Panc1 (cell line): ENCODE results near the gene KTI12. TPM values are rescaled to one million over a fixed set of nuclear protein-coding genes. Genes with fewer than 3 reads are reported as not detected.

ENCODE experiments used
- ATAC-seq: fragments of 200-7000 bp; cut with Tn5 transposase; 2 replicates; pipeline ENCODE4 v1.9.1; 2020; ENCODE audit warnings: mild to moderate bottlenecking, moderate library complexity
- BruUV-seq: library from RNA; stranded (reverse); fragments of 400-500 nt; replicated peaks from 2 replicates; lab custom pipeline; 2021; lab: Mats Ljungman, UMichigan
- CTCF ChIA-PET: fragments of 300-600 bp; sonication (Branson Sonifier 250); formaldehyde crosslinking; loops from one replicate; lab custom pipeline; 2022; ENCODE audit warnings: antibody characterized with exemption; lab: Charles Lee
- POLR2A ChIA-PET: fragments of 300-600 bp; sonication (Branson Sonifier 250); formaldehyde crosslinking; loops from one replicate; lab custom pipeline; 2022; ENCODE audit warnings: antibody characterized with exemption; lab: Charles Lee
- DNase-seq: peaks from one replicate; pipeline ENCODE4 v3.0.0-alpha.2; 2010; ENCODE audit warnings: low read depth, low spot score
- H3K27ac ChIP-seq: 2 replicates; pipeline ENCODE4 v1.5.1; 2011; ENCODE audit warnings: mild to moderate bottlenecking, low read length, inconsistent platforms
- H3K27me3 ChIP-seq: fragments of 200-500 bp; sonication (Bioruptor generic); 2 replicates; pipeline ENCODE4 v1.6.0; 2014; ENCODE audit warnings: low read length, inconsistent platforms; ENCODE audit not compliant: control insufficient read depth, insufficient read depth
- H3K36me3 ChIP-seq: fragments of 200-500 bp; sonication (Bioruptor generic); 2 replicates; pipeline ENCODE4 v1.5.1; 2014; ENCODE audit warnings: inconsistent platforms, mild to moderate bottlenecking, low read length, moderate library complexity; ENCODE audit not compliant: control insufficient read depth, insufficient read depth
- H3K4me1 ChIP-seq: 2 replicates; pipeline ENCODE4 v1.5.1; 2011; ENCODE audit warnings: inconsistent platforms, mild to moderate bottlenecking, low read length, moderate library complexity; ENCODE audit not compliant: control insufficient read depth, insufficient read depth
- H3K4me3 ChIP-seq, 2 experiments: 2 replicates each; pipeline ENCODE4 v1.5.1; 2011 to 2012; ENCODE audit warnings: low read depth in 2 of 2, low read length in 2 of 2, mild to moderate bottlenecking in 2 of 2, inconsistent platforms in 1 of 2, moderate library complexity in 1 of 2
- H3K9me3 ChIP-seq: fragments of 200-500 bp; sonication (Bioruptor generic); 2 replicates; pipeline ENCODE4 v1.5.1; 2014; ENCODE audit warnings: low read depth, mild to moderate bottlenecking, inconsistent platforms, low read length, moderate library complexity; ENCODE audit not compliant: control insufficient read depth, insufficient read depth
- CTCF ChIP-seq: fragments of 450-650 bp; IDR thresholded peaks from 2 replicates; pipeline ENCODE4 v1.5.1; 2017; ENCODE audit warnings: mild to moderate bottlenecking
- POLR2AphosphoS5 ChIP-seq: IDR thresholded peaks from 2 replicates; pipeline ENCODE4 v1.6.1; 2012; ENCODE audit warnings: mild to moderate bottlenecking, low read depth, low read length, moderate library complexity
- REST ChIP-seq, 2 experiments: IDR thresholded peaks; 2 replicates each; pipeline ENCODE4 v1.6.1; 2011 to 2012; ENCODE audit warnings: low read depth in 2 of 2, control low read depth in 1 of 2, low read length in 1 of 2, mild to moderate bottlenecking in 1 of 2, moderate library complexity in 1 of 2; ENCODE audit not compliant: insufficient read depth in 1 of 2
- SIN3A ChIP-seq: IDR thresholded peaks from 2 replicates; pipeline ENCODE4 v1.6.1; 2012; ENCODE audit warnings: low read depth, mild to moderate bottlenecking, low read length, moderate library complexity, borderline replicate concordance; ENCODE audit not compliant: insufficient read depth
- TCF7L2 ChIP-seq: IDR thresholded peaks from 2 replicates; pipeline ENCODE4 v1.6.1; 2011; ENCODE audit warnings: mild to moderate bottlenecking, low read depth, low read length, inconsistent platforms
- in situ Hi-C: cut with HindIII; loops from 2 replicates; pipeline ENCODE4 v1.10.0; 2016; ENCODE audit warnings: low sequenced_read_pairs, low pct_unique_long_range_greater_than_20kb
- intact Hi-C: fragments of 100-400 bp; cut with micrococcal nuclease; formaldehyde crosslinking; loops from one replicate; pipeline ENCODE4 v1.10.0; 2022; ENCODE audit not compliant: unreplicated experiment
- total RNA-seq: library from RNA; stranded (reverse); gene quantifications from one replicate; pipeline ENCODE4 v1.2.1, GENCODE V29; 2021; ENCODE audit not compliant: unreplicated experiment

KTI12 gene
- total RNA-seq, 1 experiment from 2014 or later = 13.1 TPM

- no peaks in the 10 kb centered on the region for H3K4me1 ChIP-seq
- ATAC-seq (no peak), DNase-seq (no peak)
- POLR2A ChIA-PET = interaction anchor here (0.7 kb wide), 1 partner anchor 11 kb away, joined by 5 read pairs; no protein-coding TSS in a partner anchor
- TF ChIP-seq POLR2AphosphoS5 (no peak), TCF7L2 (no peak), SIN3A (no peak), REST (IDR thresholded peaks at IDR 0.05; ENCODE audit: insufficient read depth in 1 of 2, low read depth in 2 of 2, low read length in 1 of 2) (no peak), CTCF (no peak)
- in situ Hi-C loops (no loop called here), intact Hi-C loops (no loop called here)
- H3K36me3 ChIP-seq = peaks cover 9% of the 10 kb centered on the region
- no peak overlapping the region for H3K27ac ChIP-seq
- H3K27me3 ChIP-seq = no peaks in the 10 kb centered on the region
- BruUV-seq = no TSS peak
- H3K9me3 ChIP-seq = no peaks in the 10 kb centered on the region
- no peak overlapping the region for H3K4me3 ChIP-seq
- CTCF ChIA-PET = no interaction called here
Measured at GRCh38 chr1:52072291-52072690, 38.7 kb upstream of the KTI12 start.

- Histone ChIP-seq H3K27ac (no peak overlapping the region), H3K4me3 (no peak overlapping the region), H3K27me3 (no peaks in the 10 kb centered on the region), H3K4me1 (no peaks in the 10 kb centered on the region), H3K9me3 (no peaks in the 10 kb centered on the region), H3K36me3 (peaks cover 11% of the 10 kb centered on the region)
- POLR2A ChIA-PET = no interaction called here
- in situ Hi-C loops = no loop called here
- TF ChIP-seq POLR2AphosphoS5 (no peak), CTCF (no peak), TCF7L2 (no peak), REST (IDR thresholded peaks at IDR 0.05; ENCODE audit: insufficient read depth in 1 of 2, low read depth in 2 of 2, low read length in 1 of 2) (no peak), SIN3A (no peak)
- intact Hi-C loops = no loop called here
- DNase-seq (no peak), ATAC-seq (no peak)
- no TSS peak for BruUV-seq
- CTCF ChIA-PET = interaction anchor here (0.6 kb wide), 1 partner anchor 174 kb away, joined by 3 read pairs; no protein-coding TSS in a partner anchor
Measured at GRCh38 chr1:52070704-52071103, 37.1 kb upstream of the KTI12 start.
